K562 (cell line): ENCODE results near the gene NCKIPSD. TPM values are rescaled to one million over a fixed set of nuclear protein-coding genes. Genes with fewer than 3 reads are reported as not detected.

ENCODE experiments used
- CBX2 ChIP-seq: fragments of 200-600 bp; sonication (generic); IDR thresholded peaks from one replicate; pipeline ENCODE4 v1.6.1; 2012; ENCODE audit warnings: mild to moderate bottlenecking, low read length, inconsistent platforms; ENCODE audit not compliant: insufficient read depth, poor library complexity, severe bottlenecking
- HNRNPL ChIP-seq: fragments of 200-400 bp; formaldehyde crosslinking; IDR thresholded peaks from 2 replicates; pipeline ENCODE4 v1.6.1; 2017; ENCODE audit warnings: low read depth, mild to moderate bottlenecking, low read length
- KDM4B ChIP-seq, 2 experiments: fragments of 450-650 bp in 1 of 2; sonication (generic) in 1 of 2; IDR thresholded peaks; 2 replicates each; pipeline ENCODE4 v1.6.1; 2016 to 2017; ENCODE audit warnings: borderline replicate concordance in 2 of 2, antibody characterized with exemption in 1 of 2, low read depth in 1 of 2, mild to moderate bottlenecking in 1 of 2
- RB1 ChIP-seq: fragments of 450-650 bp; IDR thresholded peaks from 2 replicates; pipeline ENCODE4 v1.6.1; 2017; ENCODE audit warnings: low read depth, mild to moderate bottlenecking
- RFX7 ChIP-seq: fragments of 250-450 bp; sonication (Bioruptor Pico); IDR thresholded peaks from 2 replicates; pipeline ENCODE4 v1.5.1; 2021; ENCODE audit warnings: mild to moderate bottlenecking
- ZNF124 ChIP-seq: sonication (generic); formaldehyde crosslinking; IDR thresholded peaks from 2 replicates; pipeline ENCODE4 v1.8.1; 2022; ENCODE audit warnings: missing genetic modification reagents
- polyA plus RNA-seq, 8 experiments: library from polyadenylated mRNA; depleted of rRNA in 4 of 8; stranded (reverse) in 5 of 8; unstranded in 3 of 8; fragments of >200 nt; fragmentation: Nextera tagmentation in 2 of 8; fragmentation: Illumina TruSeq in 1 of 8; extraction: Ambion mirVana in 2 of 8; extraction: Trizol in 1 of 8; gene quantifications; 2 replicates each; pipeline versions ENCODE4 v1.2.1 to v1.2.3, GENCODE V29; 2011 to 2014; ENCODE audit warnings: inconsistent platforms in 1 of 8, missing spikeins in 1 of 8
- total RNA-seq, 7 experiments: library from RNA; depleted of rRNA in 6 of 7; stranded (reverse); fragments of >200 nt in 6 of 7; fragmentation: Illumina TruSeq in 2 of 7; extraction: Trizol in 2 of 7; gene quantifications; 2 replicates each; pipeline versions ENCODE4 v1.2.1 to v1.2.3, GENCODE V29; 2011 to 2021; ENCODE audit warnings: low replicate concordance in 1 of 7
- TF ChIP-seq, protein P1 (sequence below): IDR thresholded peaks from 2 replicates; pipeline ENCODE4 v1.6.1; 2011; ENCODE audit warnings: borderline replicate concordance, low read depth, mild to moderate bottlenecking, moderate library complexity, low read length; ENCODE audit not compliant: insufficient read depth, poor library complexity, severe bottlenecking
- TF ChIP-seq, protein P2 (sequence below): sonication (generic); formaldehyde crosslinking; IDR thresholded peaks from 2 replicates; pipeline ENCODE4 v1.8.1; 2023; ENCODE audit warnings: mild to moderate bottlenecking, missing genetic modification reagents
- TF ChIP-seq, protein P3 (sequence below): fragments of 250-450 bp; sonication (Bioruptor Pico); IDR thresholded peaks from 2 replicates; pipeline ENCODE4 v1.4.0; 2020; ENCODE audit warnings: mild to moderate bottlenecking, moderate library complexity, borderline replicate concordance
- TF ChIP-seq, protein P4 (sequence below): fragments of 250-450 bp; sonication (Bioruptor Pico); IDR thresholded peaks from 2 replicates; pipeline ENCODE4 v1.5.0; 2021
- TF ChIP-seq, protein P5 (sequence below): sonication (generic); formaldehyde crosslinking; IDR thresholded peaks from 2 replicates; pipeline ENCODE4 v1.8.0; 2022; ENCODE audit warnings: mild to moderate bottlenecking, missing genetic modification reagents

NCKIPSD gene
- total and polyA plus RNA-seq, 9 of the 15 experiments (the other 6 are each of a cell fraction or from before 2014, with no cell fraction given), result 0.49 to 24.4 (median 12.3) TPM

DNA sequence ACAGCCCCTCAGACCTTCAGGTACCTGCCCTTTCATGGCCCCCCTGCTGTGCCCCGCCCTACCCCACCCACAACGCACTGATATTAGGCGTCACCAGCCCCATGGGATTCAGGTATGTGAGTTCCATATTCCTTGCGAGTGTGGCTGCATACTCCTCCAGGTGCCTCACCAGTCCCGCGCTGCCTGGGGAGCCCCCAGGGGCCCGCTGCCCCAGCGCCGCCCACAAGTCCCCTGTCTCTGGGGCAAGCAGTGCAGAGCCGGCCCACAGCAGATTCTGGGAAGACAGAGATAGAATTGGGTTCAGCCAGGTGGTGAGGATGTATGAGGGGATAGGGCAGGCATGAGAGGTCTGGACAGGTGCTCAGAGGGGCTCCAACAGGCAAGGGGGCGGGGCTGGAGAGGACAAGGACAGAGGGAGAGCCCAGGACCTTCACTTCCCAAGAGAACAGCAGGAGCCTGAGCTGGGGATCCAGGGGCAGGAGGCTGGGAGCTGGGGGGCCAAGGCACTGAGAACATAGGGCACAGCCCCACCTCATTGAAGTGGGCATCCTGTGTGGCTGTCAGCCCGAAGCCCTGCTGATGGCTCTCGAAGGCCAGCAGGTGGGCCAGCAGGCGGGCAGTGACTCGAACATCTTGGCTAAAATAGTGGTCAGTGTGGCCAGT lies 37.4 kb downstream of the NCKIPSD start (continued):
- TF ChIP-seq, protein P1, sequence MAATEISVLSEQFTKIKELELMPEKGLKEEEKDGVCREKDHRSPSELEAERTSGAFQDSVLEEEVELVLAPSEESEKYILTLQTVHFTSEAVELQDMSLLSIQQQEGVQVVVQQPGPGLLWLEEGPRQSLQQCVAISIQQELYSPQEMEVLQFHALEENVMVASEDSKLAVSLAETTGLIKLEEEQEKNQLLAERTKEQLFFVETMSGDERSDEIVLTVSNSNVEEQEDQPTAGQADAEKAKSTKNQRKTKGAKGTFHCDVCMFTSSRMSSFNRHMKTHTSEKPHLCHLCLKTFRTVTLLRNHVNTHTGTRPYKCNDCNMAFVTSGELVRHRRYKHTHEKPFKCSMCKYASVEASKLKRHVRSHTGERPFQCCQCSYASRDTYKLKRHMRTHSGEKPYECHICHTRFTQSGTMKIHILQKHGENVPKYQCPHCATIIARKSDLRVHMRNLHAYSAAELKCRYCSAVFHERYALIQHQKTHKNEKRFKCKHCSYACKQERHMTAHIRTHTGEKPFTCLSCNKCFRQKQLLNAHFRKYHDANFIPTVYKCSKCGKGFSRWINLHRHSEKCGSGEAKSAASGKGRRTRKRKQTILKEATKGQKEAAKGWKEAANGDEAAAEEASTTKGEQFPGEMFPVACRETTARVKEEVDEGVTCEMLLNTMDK, result no peak
- TF ChIP-seq CBX2 (no peak), KDM4B (IDR thresholded peaks at IDR 0.05; ENCODE audit: borderline replicate concordance in 2 of 2, low read depth in 1 of 2) (no peak), RFX7 (CRISPR knock-in tag) (no peak), ZNF124 (CRISPR knock-in tag) (no peak), RB1 (no peak), HNRNPL (no peak)
- TF ChIP-seq, protein P2, sequence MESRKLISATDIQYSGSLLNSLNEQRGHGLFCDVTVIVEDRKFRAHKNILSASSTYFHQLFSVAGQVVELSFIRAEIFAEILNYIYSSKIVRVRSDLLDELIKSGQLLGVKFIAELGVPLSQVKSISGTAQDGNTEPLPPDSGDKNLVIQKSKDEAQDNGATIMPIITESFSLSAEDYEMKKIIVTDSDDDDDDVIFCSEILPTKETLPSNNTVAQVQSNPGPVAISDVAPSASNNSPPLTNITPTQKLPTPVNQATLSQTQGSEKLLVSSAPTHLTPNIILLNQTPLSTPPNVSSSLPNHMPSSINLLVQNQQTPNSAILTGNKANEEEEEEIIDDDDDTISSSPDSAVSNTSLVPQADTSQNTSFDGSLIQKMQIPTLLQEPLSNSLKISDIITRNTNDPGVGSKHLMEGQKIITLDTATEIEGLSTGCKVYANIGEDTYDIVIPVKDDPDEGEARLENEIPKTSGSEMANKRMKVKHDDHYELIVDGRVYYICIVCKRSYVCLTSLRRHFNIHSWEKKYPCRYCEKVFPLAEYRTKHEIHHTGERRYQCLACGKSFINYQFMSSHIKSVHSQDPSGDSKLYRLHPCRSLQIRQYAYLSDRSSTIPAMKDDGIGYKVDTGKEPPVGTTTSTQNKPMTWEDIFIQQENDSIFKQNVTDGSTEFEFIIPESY, result no peak
- TF ChIP-seq, protein P3, sequence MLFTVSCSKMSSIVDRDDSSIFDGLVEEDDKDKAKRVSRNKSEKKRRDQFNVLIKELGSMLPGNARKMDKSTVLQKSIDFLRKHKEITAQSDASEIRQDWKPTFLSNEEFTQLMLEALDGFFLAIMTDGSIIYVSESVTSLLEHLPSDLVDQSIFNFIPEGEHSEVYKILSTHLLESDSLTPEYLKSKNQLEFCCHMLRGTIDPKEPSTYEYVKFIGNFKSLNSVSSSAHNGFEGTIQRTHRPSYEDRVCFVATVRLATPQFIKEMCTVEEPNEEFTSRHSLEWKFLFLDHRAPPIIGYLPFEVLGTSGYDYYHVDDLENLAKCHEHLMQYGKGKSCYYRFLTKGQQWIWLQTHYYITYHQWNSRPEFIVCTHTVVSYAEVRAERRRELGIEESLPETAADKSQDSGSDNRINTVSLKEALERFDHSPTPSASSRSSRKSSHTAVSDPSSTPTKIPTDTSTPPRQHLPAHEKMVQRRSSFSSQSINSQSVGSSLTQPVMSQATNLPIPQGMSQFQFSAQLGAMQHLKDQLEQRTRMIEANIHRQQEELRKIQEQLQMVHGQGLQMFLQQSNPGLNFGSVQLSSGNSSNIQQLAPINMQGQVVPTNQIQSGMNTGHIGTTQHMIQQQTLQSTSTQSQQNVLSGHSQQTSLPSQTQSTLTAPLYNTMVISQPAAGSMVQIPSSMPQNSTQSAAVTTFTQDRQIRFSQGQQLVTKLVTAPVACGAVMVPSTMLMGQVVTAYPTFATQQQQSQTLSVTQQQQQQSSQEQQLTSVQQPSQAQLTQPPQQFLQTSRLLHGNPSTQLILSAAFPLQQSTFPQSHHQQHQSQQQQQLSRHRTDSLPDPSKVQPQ (CRISPR knock-in tag), result no peak
- TF ChIP-seq, protein P4, sequence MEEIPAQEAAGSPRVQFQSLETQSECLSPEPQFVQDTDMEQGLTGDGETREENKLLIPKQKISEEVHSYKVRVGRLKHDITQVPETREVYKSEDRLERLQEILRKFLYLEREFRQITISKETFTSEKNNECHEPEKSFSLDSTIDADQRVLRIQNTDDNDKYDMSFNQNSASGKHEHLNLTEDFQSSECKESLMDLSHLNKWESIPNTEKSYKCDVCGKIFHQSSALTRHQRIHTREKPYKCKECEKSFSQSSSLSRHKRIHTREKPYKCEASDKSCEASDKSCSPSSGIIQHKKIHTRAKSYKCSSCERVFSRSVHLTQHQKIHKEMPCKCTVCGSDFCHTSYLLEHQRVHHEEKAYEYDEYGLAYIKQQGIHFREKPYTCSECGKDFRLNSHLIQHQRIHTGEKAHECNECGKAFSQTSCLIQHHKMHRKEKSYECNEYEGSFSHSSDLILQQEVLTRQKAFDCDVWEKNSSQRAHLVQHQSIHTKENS, result no peak
- TF ChIP-seq, protein P5, sequence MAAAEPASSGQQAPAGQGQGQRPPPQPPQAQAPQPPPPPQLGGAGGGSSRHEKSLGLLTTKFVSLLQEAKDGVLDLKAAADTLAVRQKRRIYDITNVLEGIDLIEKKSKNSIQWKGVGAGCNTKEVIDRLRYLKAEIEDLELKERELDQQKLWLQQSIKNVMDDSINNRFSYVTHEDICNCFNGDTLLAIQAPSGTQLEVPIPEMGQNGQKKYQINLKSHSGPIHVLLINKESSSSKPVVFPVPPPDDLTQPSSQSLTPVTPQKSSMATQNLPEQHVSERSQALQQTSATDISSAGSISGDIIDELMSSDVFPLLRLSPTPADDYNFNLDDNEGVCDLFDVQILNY (CRISPR knock-in tag), result no peak
